ENCODE data around the gene FAM47E. TPM values are rescaled to one million over a fixed set of nuclear protein-coding genes. Genes with fewer than 3 reads are reported as not detected.

Gene FAM47E
- total and polyA plus RNA-seq, 2 of the 13 experiments (the other 11 are each of a cell fraction or from before 2014, with no cell fraction given) = 0.33 to 0.66 TPM

DNA sequence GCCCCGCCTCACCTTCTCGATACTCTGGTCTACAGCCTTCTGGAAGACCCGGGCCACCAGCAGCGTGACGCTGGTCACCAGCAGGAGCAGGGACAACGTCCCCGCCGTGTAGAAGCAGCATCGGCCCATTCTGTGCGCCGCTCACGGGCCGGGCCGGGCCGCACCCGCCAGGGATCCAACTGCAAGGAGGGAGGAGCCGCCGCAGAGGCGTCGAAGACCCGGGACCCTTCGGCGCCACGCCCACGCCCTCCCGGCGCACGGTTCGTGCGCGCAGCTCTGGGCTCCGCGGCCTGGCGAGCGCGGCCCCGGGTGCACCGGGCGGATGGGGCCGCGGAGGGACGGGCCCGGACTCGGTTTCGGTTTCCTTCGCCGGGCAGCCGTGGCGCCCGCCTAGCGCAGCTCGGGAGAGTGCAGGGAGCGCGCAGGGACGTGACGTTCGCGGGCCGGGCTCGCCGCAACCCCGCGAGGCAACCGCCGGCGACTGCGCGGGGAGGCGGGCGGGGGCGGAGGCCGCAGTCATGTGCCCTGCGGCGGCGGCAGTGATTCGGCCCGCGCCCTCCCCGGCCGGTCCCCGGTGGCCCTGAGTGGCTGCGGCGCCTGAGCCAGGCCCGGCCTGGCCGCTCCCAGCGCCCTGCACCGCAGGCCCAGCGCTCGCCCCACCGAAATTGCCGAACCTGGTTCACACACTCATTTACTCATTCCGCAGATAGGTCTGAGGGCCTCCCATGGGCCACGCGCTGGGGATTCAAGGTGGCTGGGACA is 37.9 kb upstream of the FAM47E start, which contains the start of gene SCARB2 (continued):
- TF ChIP-seq, protein P1, sequence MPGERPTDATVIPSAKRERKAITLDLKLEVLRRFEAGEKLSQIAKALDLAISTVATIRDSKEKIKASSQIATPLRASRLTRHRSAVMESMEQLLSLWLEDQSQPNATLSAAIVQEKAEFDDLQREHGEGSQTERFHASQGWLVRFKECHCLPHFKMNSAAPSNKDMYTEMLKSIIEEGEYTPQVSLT (CRISPR knock-in tag; IDR thresholded peaks at IDR 0.05; ENCODE audit: borderline replicate concordance, low read depth) = no peak; the same call in 1 of the 2 replicates
- TF ChIP-seq ZNF792 (CRISPR knock-in tag; IDR thresholded peaks at IDR 0.05) (no peak; the same call in 1 of the 2 replicates), ZNF672 (CRISPR knock-in tag; IDR thresholded peaks at IDR 0.05) (0 out of 2 replicates have a peak, but pooled peaks have one; percentile 40), SYNCRIP (IDR thresholded peaks at IDR 0.05; ENCODE audit: insufficient read depth, low read depth, low read length) (no peak), ZNF510 (CRISPR knock-in tag; IDR thresholded peaks at IDR 0.05; ENCODE audit: low read depth) (no peak), ZNF879 (CRISPR knock-in tag; IDR thresholded peaks at IDR 0.05) (no peak), TGIF2 (CRISPR knock-in tag; IDR thresholded peaks at IDR 0.05) (no peak), KMT2B (CRISPR knock-in tag; IDR thresholded peaks at IDR 0.05) (peak; percentile 71), ZNF780A (CRISPR knock-in tag; IDR thresholded peaks at IDR 0.05) (no peak), ZNF782 (CRISPR knock-in tag; IDR thresholded peaks at IDR 0.05; ENCODE audit: borderline replicate concordance) (peak; percentile 8; the same call in 1 of the 2 replicates), ZKSCAN8 (CRISPR knock-in tag; IDR thresholded peaks at IDR 0.05; ENCODE audit: borderline replicate concordance) (0 out of 2 replicates have a peak, but pooled peaks have one; percentile 44), KLF9 (CRISPR knock-in tag; IDR thresholded peaks at IDR 0.05; ENCODE audit: low read depth) (no peak), CC2D1A (CRISPR knock-in tag; IDR thresholded peaks at IDR 0.05) (no peak), KDM6A (CRISPR knock-in tag; IDR thresholded peaks at IDR 0.05; ENCODE audit: low read depth) (no peak), ZFP36L1 (CRISPR knock-in tag; IDR thresholded peaks at IDR 0.05) (peak; percentile 49; the same call in 1 of the 2 replicates), MED1 (CRISPR knock-in tag; IDR thresholded peaks at IDR 0.05) (peak; percentile 45; the same call in 1 of the 2 replicates), ZC3H13 (CRISPR knock-in tag; IDR thresholded peaks at IDR 0.05) (no peak), TAF15 (IDR thresholded peaks at IDR 0.05; ENCODE audit: low read depth, low read length, poor library complexity, severe bottlenecking) (no peak), ZBTB3 (CRISPR knock-in tag; IDR thresholded peaks at IDR 0.05; ENCODE audit: borderline replicate concordance, low read depth) (0 out of 2 replicates have a peak, but pooled peaks have one; percentile 67), ZNF772 (CRISPR knock-in tag; IDR thresholded peaks at IDR 0.05) (peak; percentile 67; the same call in 1 of the 2 replicates), ZNF10 (CRISPR knock-in tag; IDR thresholded peaks at IDR 0.05; ENCODE audit: borderline replicate concordance, low read depth) (no peak), ARNT2 (CRISPR knock-in tag; IDR thresholded peaks at IDR 0.05; ENCODE audit: low read depth) (peak; percentile 82; the same call in 1 of the 2 replicates), MAFG (CRISPR knock-in tag; IDR thresholded peaks at IDR 0.05) (no peak), ZNF589 (CRISPR knock-in tag; conservative IDR thresholded peaks at IDR 0.05) (no peak)
- TF ChIP-seq, protein P2, sequence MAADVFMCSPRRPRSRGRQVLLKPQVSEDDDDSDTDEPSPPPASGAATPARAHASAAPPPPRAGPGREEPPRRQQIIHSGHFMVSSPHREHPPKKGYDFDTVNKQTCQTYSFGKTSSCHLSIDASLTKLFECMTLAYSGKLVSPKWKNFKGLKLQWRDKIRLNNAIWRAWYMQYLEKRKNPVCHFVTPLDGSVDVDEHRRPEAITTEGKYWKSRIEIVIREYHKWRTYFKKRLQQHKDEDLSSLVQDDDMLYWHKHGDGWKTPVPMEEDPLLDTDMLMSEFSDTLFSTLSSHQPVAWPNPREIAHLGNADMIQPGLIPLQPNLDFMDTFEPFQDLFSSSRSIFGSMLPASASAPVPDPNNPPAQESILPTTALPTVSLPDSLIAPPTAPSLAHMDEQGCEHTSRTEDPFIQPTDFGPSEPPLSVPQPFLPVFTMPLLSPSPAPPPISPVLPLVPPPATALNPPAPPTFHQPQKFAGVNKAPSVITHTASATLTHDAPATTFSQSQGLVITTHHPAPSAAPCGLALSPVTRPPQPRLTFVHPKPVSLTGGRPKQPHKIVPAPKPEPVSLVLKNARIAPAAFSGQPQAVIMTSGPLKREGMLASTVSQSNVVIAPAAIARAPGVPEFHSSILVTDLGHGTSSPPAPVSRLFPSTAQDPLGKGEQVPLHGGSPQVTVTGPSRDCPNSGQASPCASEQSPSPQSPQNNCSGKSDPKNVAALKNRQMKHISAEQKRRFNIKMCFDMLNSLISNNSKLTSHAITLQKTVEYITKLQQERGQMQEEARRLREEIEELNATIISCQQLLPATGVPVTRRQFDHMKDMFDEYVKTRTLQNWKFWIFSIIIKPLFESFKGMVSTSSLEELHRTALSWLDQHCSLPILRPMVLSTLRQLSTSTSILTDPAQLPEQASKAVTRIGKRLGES (CRISPR knock-in tag; IDR thresholded peaks at IDR 0.05; ENCODE audit: borderline replicate concordance) = no peak
- TF ChIP-seq, protein P3, sequence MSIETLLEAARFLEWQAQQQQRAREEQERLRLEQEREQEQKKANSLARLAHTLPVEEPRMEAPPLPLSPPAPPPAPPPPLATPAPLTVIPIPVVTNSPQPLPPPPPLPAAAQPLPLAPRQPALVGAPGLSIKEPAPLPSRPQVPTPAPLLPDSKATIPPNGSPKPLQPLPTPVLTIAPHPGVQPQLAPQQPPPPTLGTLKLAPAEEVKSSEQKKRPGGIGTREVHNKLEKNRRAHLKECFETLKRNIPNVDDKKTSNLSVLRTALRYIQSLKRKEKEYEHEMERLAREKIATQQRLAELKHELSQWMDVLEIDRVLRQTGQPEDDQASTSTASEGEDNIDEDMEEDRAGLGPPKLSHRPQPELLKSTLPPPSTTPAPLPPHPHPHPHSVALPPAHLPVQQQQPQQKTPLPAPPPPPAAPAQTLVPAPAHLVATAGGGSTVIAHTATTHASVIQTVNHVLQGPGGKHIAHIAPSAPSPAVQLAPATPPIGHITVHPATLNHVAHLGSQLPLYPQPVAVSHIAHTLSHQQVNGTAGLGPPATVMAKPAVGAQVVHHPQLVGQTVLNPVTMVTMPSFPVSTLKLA (IDR thresholded peaks at IDR 0.05) = no peak
